ENCODE results near the gene TMEM179.

DNA sequence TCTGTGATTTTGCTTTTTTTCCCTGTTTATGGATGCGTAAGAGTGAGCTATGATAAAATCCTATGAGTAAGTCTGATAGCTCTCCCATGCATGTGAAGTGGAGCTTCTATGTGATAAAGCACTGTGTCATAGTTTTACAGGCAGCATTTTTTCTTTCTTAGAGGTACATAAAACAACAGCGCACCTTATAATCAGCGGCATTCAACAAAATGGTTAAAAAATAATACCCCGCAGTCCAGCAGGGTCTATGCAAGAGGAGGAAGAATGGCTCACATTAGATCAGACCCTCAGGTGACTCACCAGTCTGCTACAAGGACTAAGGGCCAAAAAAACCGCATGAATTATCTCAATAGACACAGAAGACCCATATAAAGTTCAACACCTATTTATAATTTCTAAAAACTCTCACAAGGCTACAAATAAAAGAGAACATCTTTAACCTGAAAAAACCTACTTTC, 33.0 kb upstream of the TMEM179 start:
- TF ChIP-seq, protein P1, sequence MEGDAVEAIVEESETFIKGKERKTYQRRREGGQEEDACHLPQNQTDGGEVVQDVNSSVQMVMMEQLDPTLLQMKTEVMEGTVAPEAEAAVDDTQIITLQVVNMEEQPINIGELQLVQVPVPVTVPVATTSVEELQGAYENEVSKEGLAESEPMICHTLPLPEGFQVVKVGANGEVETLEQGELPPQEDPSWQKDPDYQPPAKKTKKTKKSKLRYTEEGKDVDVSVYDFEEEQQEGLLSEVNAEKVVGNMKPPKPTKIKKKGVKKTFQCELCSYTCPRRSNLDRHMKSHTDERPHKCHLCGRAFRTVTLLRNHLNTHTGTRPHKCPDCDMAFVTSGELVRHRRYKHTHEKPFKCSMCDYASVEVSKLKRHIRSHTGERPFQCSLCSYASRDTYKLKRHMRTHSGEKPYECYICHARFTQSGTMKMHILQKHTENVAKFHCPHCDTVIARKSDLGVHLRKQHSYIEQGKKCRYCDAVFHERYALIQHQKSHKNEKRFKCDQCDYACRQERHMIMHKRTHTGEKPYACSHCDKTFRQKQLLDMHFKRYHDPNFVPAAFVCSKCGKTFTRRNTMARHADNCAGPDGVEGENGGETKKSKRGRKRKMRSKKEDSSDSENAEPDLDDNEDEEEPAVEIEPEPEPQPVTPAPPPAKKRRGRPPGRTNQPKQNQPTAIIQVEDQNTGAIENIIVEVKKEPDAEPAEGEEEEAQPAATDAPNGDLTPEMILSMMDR (IDR thresholded peaks at IDR 0.05; ENCODE audit: insufficient read depth, low read length, poor library complexity, severe bottlenecking) = no peak
- no peak for TF ChIP-seq EZH2phosphoT487 (conservative IDR thresholded peaks at IDR 0.05; ENCODE audit: low read length)

All from SU-DHL-6 (cell line).